ENCODE results near the gene RHOB. TPM values are rescaled to one million over a fixed set of nuclear protein-coding genes. Genes with fewer than 3 reads are reported as not detected.
A peak's percentile ranks its signal among the peaks of the same experiment; 100 is the strongest.

The RHOB gene
- total and polyA plus RNA-seq, 2 of the 13 experiments (the other 11 are each of a cell fraction or from before 2014, with no cell fraction given) = 192 to 268 TPM

GRCh38 chr2:20419007-20419576, 27.8 kb upstream of the RHOB start (continued):
- TF ChIP-seq RNF219 (CRISPR knock-in tag; IDR thresholded peaks at IDR 0.05) (no peak), HMGA1 (CRISPR knock-in tag; conservative IDR thresholded peaks at IDR 0.05) (no peak), ATM (IDR thresholded peaks at IDR 0.05; ENCODE audit: borderline replicate concordance) (no peak), KLF9 (CRISPR knock-in tag; IDR thresholded peaks at IDR 0.05; ENCODE audit: low read depth) (no peak), ZNF230 (CRISPR knock-in tag; IDR thresholded peaks at IDR 0.05) (no peak), IRF2 (CRISPR knock-in tag; IDR thresholded peaks at IDR 0.05) (no peak), ISX (CRISPR knock-in tag; conservative IDR thresholded peaks at IDR 0.05) (no peak), TP53 (CRISPR knock-in tag; conservative IDR thresholded peaks at IDR 0.05) (no peak), SCMH1 (CRISPR knock-in tag; IDR thresholded peaks at IDR 0.05; ENCODE audit: borderline replicate concordance) (no peak), PTBP1 (IDR thresholded peaks at IDR 0.05; ENCODE audit: low read depth, low read length, poor library complexity, severe bottlenecking) (no peak), ARID2 (CRISPR knock-in tag; IDR thresholded peaks at IDR 0.05; ENCODE audit: borderline replicate concordance) (no peak), NPAS2 (CRISPR knock-in tag; IDR thresholded peaks at IDR 0.05; ENCODE audit: borderline replicate concordance) (no peak), NFATC3 (CRISPR knock-in tag; IDR thresholded peaks at IDR 0.05) (no peak), MXD4 (CRISPR knock-in tag; IDR thresholded peaks at IDR 0.05) (peak; percentile 35; the same call in 1 of the 2 replicates), MEIS2 (CRISPR knock-in tag; IDR thresholded peaks at IDR 0.05) (no peak), HOXA3 (CRISPR knock-in tag; IDR thresholded peaks at IDR 0.05) (peak; percentile 42; the same call in 1 of the 2 replicates), TGIF2 (CRISPR knock-in tag; IDR thresholded peaks at IDR 0.05) (no peak), SOX13 (IDR thresholded peaks at IDR 0.05) (0 out of 2 replicates have a peak, but pooled peaks have one; percentile 26), SOX13 (CRISPR knock-in tag; conservative IDR thresholded peaks at IDR 0.05 in 1 of 2, IDR thresholded peaks at IDR 0.05 in 1 of 2) (peak in 1 of 2 experiments; percentile 74; a peak in 2 of 4 replicates), ZBTB25 (CRISPR knock-in tag; IDR thresholded peaks at IDR 0.05) (no peak), ZNF891 (CRISPR knock-in tag; IDR thresholded peaks at IDR 0.05) (no peak), ZNF567 (CRISPR knock-in tag; IDR thresholded peaks at IDR 0.05; ENCODE audit: borderline replicate concordance) (no peak)
- TF ChIP-seq, protein P1, sequence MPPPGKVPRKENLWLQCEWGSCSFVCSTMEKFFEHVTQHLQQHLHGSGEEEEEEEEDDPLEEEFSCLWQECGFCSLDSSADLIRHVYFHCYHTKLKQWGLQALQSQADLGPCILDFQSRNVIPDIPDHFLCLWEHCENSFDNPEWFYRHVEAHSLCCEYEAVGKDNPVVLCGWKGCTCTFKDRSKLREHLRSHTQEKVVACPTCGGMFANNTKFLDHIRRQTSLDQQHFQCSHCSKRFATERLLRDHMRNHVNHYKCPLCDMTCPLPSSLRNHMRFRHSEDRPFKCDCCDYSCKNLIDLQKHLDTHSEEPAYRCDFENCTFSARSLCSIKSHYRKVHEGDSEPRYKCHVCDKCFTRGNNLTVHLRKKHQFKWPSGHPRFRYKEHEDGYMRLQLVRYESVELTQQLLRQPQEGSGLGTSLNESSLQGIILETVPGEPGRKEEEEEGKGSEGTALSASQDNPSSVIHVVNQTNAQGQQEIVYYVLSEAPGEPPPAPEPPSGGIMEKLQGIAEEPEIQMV (CRISPR knock-in tag; IDR thresholded peaks at IDR 0.05; ENCODE audit: low read depth) = no peak
- TF ChIP-seq, protein P2, sequence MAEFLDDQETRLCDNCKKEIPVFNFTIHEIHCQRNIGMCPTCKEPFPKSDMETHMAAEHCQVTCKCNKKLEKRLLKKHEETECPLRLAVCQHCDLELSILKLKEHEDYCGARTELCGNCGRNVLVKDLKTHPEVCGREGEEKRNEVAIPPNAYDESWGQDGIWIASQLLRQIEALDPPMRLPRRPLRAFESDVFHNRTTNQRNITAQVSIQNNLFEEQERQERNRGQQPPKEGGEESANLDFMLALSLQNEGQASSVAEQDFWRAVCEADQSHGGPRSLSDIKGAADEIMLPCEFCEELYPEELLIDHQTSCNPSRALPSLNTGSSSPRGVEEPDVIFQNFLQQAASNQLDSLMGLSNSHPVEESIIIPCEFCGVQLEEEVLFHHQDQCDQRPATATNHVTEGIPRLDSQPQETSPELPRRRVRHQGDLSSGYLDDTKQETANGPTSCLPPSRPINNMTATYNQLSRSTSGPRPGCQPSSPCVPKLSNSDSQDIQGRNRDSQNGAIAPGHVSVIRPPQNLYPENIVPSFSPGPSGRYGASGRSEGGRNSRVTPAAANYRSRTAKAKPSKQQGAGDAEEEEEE (CRISPR knock-in tag; IDR thresholded peaks at IDR 0.05; ENCODE audit: borderline replicate concordance) = peak; percentile 46; the same call in 1 of the 2 replicates
